PC-3 (cell line): ENCODE results near the gene SYNE1. TPM values are rescaled to one million over a fixed set of nuclear protein-coding genes. Genes with fewer than 3 reads are reported as not detected.

Experiments used
- ATAC-seq: fragments of 200-7000 bp; cut with Tn5 transposase; 2 replicates; pipeline ENCODE4 v1.9.1; 2020; ENCODE audit warnings: mild to moderate bottlenecking, moderate library complexity
- BruUV-seq: library from RNA; stranded (reverse); fragments of 400-500 nt; replicated peaks from 2 replicates; lab custom pipeline; 2021; lab: Mats Ljungman, UMichigan
- CTCF ChIA-PET: fragments of 300-600 bp; sonication (Branson Sonifier 250); formaldehyde crosslinking; loops from one replicate; lab custom pipeline; 2022; ENCODE audit warnings: antibody characterized with exemption; lab: Charles Lee
- POLR2A ChIA-PET: fragments of 300-600 bp; sonication (Branson Sonifier 250); formaldehyde crosslinking; loops from one replicate; lab custom pipeline; 2022; ENCODE audit warnings: antibody characterized with exemption; ENCODE audit not compliant: unreplicated experiment; lab: Charles Lee
- DNase-seq: peaks from one replicate; pipeline ENCODE4 v3.0.0-alpha.2; 2015
- H2AFZ ChIP-seq: fragments of 300-600 bp; sonication (generic); 2 replicates; pipeline ENCODE4 v1.6.0; 2016; ENCODE audit warnings: antibody characterized with exemption, low read length
- H3F3A ChIP-seq: fragments of 300-600 bp; sonication (generic); one replicate; pipeline ENCODE4 v1.6.0; 2017; ENCODE audit warnings: antibody characterized with exemption, low read length, control low read depth, mild to moderate bottlenecking; ENCODE audit not compliant: unreplicated experiment
- H3K27ac ChIP-seq: fragments of 300-600 bp; sonication (generic); 2 replicates; pipeline ENCODE4 v1.5.1; 2016; ENCODE audit warnings: mild to moderate bottlenecking, low read length
- H3K27me3 ChIP-seq: fragments of 300-600 bp; sonication (generic); 2 replicates; pipeline ENCODE4 v1.6.1; 2016; ENCODE audit warnings: low read length, mixed read lengths
- H3K36me3 ChIP-seq: fragments of 300-600 bp; sonication (generic); 2 replicates; pipeline ENCODE4 v1.6.1; 2016; ENCODE audit warnings: low read depth, mixed run types, low read length, mixed read lengths
- H3K4me1 ChIP-seq: fragments of 300-600 bp; sonication (generic); 2 replicates; pipeline ENCODE4 v1.5.1; 2016; ENCODE audit warnings: low read length; ENCODE audit not compliant: insufficient read depth
- H3K4me2 ChIP-seq: fragments of 300-600 bp; sonication (generic); 2 replicates; pipeline ENCODE4 v1.6.0; 2016; ENCODE audit warnings: low read length
- H3K4me3 ChIP-seq: fragments of 300-600 bp; sonication (generic); 2 replicates; pipeline ENCODE4 v1.5.1; 2016; ENCODE audit warnings: mild to moderate bottlenecking, low read length, mixed read lengths
- H3K79me2 ChIP-seq: fragments of 300-600 bp; sonication (generic); 2 replicates; pipeline ENCODE4 v1.6.1; 2017; ENCODE audit warnings: low read length, mixed read lengths
- H3K9ac ChIP-seq: fragments of 300-600 bp; sonication (generic); 2 replicates; pipeline ENCODE4 v1.6.0; 2016; ENCODE audit warnings: mild to moderate bottlenecking, low read length
- H3K9me2 ChIP-seq: fragments of 300-600 bp; sonication (generic); replicated peaks from 2 replicates; pipeline ENCODE4 v1.6.1; 2016; ENCODE audit warnings: mixed run types, low read length, mixed read lengths
- H3K9me3 ChIP-seq: fragments of 300-600 bp; sonication (generic); 2 replicates; pipeline ENCODE4 v1.6.1; 2016; ENCODE audit warnings: low read length, mixed read lengths
- H4K20me1 ChIP-seq: fragments of 300-600 bp; sonication (generic); 2 replicates; pipeline ENCODE4 v1.6.1; 2016; ENCODE audit warnings: low read length, mixed read lengths
- EZH2 ChIP-seq: fragments of 300-600 bp; sonication (generic); IDR thresholded peaks from one replicate; pipeline ENCODE4 v1.6.1; 2017; ENCODE audit warnings: antibody characterized with exemption, mild to moderate bottlenecking, low read length; ENCODE audit not compliant: unreplicated experiment
- EZH2phosphoT487 ChIP-seq: fragments of 300-600 bp; sonication (generic); IDR thresholded peaks from 2 replicates; pipeline ENCODE4 v1.6.1; 2018; ENCODE audit warnings: mild to moderate bottlenecking, antibody characterized with exemption, low read length, borderline replicate concordance
- intact Hi-C: fragments of 100-400 bp; cut with micrococcal nuclease; formaldehyde crosslinking; loops from 2 replicates; pipeline ENCODE4 v1.9.0; 2023
- total RNA-seq: library from RNA; depleted of rRNA; stranded (reverse); fragments of >200 nt; gene quantifications from 2 replicates; pipeline ENCODE4 v1.2.3, GENCODE V29; 2014
- TF ChIP-seq, protein P1 (sequence below): fragments of 300-600 bp; sonication (generic); conservative IDR thresholded peaks from 2 replicates; pipeline ENCODE4 v1.5.1; 2017; ENCODE audit warnings: antibody characterized with exemption, low read depth, mild to moderate bottlenecking, low read length

The SYNE1 gene
- total RNA-seq, 1 experiment from 2014 or later, result 16.7 TPM

DNA sequence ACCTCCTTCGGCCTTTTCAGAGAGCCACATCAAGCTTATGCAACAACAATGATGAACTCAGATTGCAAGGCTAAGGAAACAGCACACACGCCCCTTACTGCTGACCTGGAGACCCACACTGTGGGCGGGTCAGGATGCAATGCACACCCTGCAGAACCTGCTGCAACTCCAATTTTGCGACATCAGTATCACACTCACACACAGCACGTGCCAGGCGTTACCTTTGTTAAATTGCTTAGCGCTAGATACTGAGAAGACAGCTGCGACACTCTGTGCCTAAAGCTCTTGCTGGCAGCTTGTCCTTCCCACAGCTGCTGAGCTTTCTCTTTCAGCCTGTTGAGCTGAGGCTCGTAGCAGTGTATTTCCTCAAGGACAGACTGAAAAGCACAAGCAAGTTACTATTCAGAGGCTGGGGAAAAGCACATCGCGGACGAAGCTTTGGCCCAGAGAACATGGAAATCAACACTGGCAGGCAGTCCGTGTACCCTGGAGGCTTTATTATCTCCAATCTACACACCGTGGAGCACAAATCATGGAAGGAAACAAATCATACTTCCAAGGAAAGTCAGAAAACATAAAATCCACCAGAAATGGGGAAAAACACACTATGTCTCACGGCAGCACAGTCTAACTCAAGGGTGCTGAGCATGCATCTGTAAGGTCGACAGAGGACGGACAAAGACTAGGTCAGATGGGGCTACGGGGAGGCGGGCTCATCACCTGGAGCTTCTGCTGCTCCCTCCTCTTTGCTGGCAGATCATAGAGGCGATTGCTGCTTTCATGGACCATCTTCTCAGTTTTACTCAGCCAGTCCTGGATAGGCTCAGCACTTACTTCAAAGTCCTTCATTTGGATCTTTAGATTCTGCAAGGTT, 268.2 kb downstream of the SYNE1 start:
- no peaks in the 10 kb centered on the region for H3K27me3 ChIP-seq
- no peaks in the 10 kb centered on the region for H3K9me3 ChIP-seq
- ChIA-PET CTCF (interaction anchor here (0.7 kb wide), 1 partner anchor 102 kb away, joined by 3 read pairs; no protein-coding TSS in a partner anchor), POLR2A (no interaction called here)
- H3K79me2 ChIP-seq, result no peaks in the 10 kb centered on the region
- BruUV-seq, result no TSS peak
- H3K27ac ChIP-seq, result no peak overlapping the region
- no peak overlapping the region for H2AFZ ChIP-seq
- no peaks in the 10 kb centered on the region for H3F3A ChIP-seq
- H4K20me1 ChIP-seq, result no peaks in the 10 kb centered on the region
- TF ChIP-seq EZH2phosphoT487 (no peak), EZH2 (no peak)
- TF ChIP-seq, protein P1, sequence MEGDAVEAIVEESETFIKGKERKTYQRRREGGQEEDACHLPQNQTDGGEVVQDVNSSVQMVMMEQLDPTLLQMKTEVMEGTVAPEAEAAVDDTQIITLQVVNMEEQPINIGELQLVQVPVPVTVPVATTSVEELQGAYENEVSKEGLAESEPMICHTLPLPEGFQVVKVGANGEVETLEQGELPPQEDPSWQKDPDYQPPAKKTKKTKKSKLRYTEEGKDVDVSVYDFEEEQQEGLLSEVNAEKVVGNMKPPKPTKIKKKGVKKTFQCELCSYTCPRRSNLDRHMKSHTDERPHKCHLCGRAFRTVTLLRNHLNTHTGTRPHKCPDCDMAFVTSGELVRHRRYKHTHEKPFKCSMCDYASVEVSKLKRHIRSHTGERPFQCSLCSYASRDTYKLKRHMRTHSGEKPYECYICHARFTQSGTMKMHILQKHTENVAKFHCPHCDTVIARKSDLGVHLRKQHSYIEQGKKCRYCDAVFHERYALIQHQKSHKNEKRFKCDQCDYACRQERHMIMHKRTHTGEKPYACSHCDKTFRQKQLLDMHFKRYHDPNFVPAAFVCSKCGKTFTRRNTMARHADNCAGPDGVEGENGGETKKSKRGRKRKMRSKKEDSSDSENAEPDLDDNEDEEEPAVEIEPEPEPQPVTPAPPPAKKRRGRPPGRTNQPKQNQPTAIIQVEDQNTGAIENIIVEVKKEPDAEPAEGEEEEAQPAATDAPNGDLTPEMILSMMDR, result no peak
- intact Hi-C loops, result no loop called here
- no peak for DNase-seq
- ATAC-seq, result no peak
- no peak overlapping the region for H3K9ac ChIP-seq
- H3K9me2 ChIP-seq, result no peaks in the 10 kb centered on the region
- no peak overlapping the region for H3K4me2 ChIP-seq
- H3K36me3 ChIP-seq, result no peaks in the 10 kb centered on the region
- no peaks in the 10 kb centered on the region for H3K4me1 ChIP-seq
- no peak overlapping the region for H3K4me3 ChIP-seq

DNA sequence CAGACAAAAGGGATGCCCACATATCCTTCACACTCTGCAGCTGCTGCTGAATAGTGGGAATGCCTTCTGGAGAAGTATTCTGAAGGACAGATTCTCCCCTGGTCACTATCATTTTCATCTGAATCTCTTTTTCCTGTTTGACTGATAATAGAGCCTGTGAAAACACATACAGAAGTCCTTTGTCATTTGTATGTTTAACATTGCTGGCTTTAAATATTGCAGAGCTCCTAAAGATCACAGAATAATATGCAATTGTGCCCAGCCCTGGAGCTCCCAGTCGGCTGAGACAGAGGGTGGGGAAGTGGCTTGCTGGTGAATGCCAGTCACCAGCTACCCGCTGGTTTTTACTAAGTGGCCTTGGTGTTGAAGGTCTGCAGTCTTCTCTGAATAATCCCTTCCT, 272.3 kb downstream of the SYNE1 start:
- Histone ChIP-seq H3K9me3 (no peaks in the 10 kb centered on the region), H3K4me2 (no peak overlapping the region), H3K9me2 (no peaks in the 10 kb centered on the region), H3K36me3 (no peaks in the 10 kb centered on the region), H3K27me3 (no peaks in the 10 kb centered on the region), H4K20me1 (no peaks in the 10 kb centered on the region), H2AFZ (no peak overlapping the region), H3F3A (no peaks in the 10 kb centered on the region), H3K9ac (no peak overlapping the region), H3K27ac (no peak overlapping the region), H3K4me3 (no peak overlapping the region), H3K79me2 (no peaks in the 10 kb centered on the region), H3K4me1 (no peaks in the 10 kb centered on the region)
- DNase-seq, result no peak
- no peak for ATAC-seq
- TF ChIP-seq, protein P1, result no peak
- TF ChIP-seq EZH2, result no peak
- TF ChIP-seq EZH2phosphoT487, result no peak
- intact Hi-C loops, result no loop called here
- ChIA-PET CTCF (no interaction called here), POLR2A (no interaction called here)
- BruUV-seq, result no TSS peak

DNA sequence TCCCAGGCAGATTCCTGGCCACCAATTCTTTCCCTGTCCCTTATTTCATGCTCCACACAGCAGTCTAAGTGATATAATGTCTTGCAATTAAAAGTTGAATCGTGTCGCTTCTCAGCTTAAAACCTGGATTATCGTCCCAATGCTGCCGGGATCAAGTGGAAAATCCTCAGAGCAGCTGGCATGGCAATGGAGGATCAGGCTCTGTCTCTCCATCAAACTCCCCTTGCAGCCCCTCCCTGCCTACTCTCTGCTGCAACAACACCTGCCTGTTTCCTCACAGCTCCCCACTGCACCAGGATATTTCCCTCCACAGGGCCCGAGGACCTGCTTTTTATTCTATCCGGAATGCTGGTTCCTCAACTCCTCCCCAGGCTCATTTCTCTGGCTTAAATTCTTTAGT, 277.1 kb downstream of the SYNE1 start:
- H3K9me2 ChIP-seq, result no peaks in the 10 kb centered on the region
- H3K27me3 ChIP-seq, result no peaks in the 10 kb centered on the region
- ChIA-PET CTCF (interaction anchor here (0.5 kb wide), 1 partner anchor 744 kb away, joined by 4 read pairs; no protein-coding TSS in a partner anchor), POLR2A (no interaction called here)
- ATAC-seq (no peak), DNase-seq (no peak)
- no peaks in the 10 kb centered on the region for H3K9me3 ChIP-seq
- H4K20me1 ChIP-seq, result no peaks in the 10 kb centered on the region
- H2AFZ ChIP-seq, result no peak overlapping the region
- H3K9ac ChIP-seq, result no peak overlapping the region
- TF ChIP-seq, protein P1, result no peak
- TF ChIP-seq EZH2 (no peak), EZH2phosphoT487 (no peak)
- no peaks in the 10 kb centered on the region for H3K36me3 ChIP-seq
- H3F3A ChIP-seq, result no peaks in the 10 kb centered on the region
- H3K79me2 ChIP-seq, result no peaks in the 10 kb centered on the region
- no peak overlapping the region for H3K4me3 ChIP-seq
- intact Hi-C loops, result no loop called here
- H3K4me1 ChIP-seq, result 0 out of 2 replicates have a peak, but pooled peaks cover 10% of the 10 kb centered on the region
- no peak overlapping the region for H3K27ac ChIP-seq
- no peak overlapping the region for H3K4me2 ChIP-seq
- no TSS peak for BruUV-seq
